ENCODE results near the gene SF3A1.

SF3A1 gene

DNA sequence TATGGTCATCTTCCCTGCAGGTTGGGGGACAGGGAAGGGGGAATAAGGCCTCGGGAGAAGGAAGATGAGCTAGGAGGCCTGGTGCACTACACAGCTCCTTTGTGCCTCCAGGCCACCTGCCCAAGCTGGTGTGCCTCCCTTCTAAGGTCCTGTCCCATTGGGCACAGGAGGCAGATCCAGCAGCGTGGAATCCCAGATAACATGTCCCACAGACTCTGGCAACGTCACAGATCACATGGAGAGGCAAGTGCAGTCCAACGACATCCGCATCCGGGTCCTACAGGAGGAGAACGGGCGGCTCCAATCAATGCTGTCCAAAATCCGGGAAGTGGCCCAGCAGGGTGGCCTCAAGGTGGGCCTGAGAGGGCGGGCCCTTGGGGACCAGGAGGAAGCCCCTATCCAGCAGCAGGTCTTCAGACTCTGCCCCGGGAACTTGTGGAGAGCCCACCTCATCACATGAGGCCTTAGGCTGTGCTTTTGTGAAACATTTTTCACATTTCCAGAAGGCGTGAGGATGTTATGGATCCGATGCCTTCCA lies 18.7 kb upstream of the SF3A1 start:
- ChIA-PET CTCF (interaction anchor here (2.2 to 6.2 kb wide), 3 partner anchors 9 to 87 kb away, joined by 8 to 35 read pairs (median 19); partner anchors contain the start of genes CASTOR1 and RNF215), POLR2A (no interaction called here)
- no peak for TF ChIP-seq CTCF (IDR thresholded peaks at IDR 0.05; ENCODE audit: control extremely low read depth, extremely low read depth, low read depth, missing control alignments)
- DNase-seq (ENCODE audit: extremely low spot score), result no peak

GRCh38 chr22:30373331-30374325 lies 16.9 kb upstream of the SF3A1 start:
- CTCF ChIA-PET, result interaction anchor here (0.8 to 6.2 kb wide), 4 partner anchors 10 to 85 kb away, joined by 5 to 35 read pairs (median 14); partner anchors contain the start of genes CASTOR1 and RNF215
- no peak for DNase-seq (ENCODE audit: extremely low spot score)
- no peak for TF ChIP-seq CTCF (IDR thresholded peaks at IDR 0.05; ENCODE audit: control extremely low read depth, extremely low read depth, low read depth, missing control alignments)
- POLR2A ChIA-PET, result no interaction called here

- POLR2A ChIA-PET, result no interaction called here
- no peak for DNase-seq (ENCODE audit: extremely low spot score)
- TF ChIP-seq CTCF (IDR thresholded peaks at IDR 0.05; ENCODE audit: control extremely low read depth, extremely low read depth, low read depth, missing control alignments), result no peak
- CTCF ChIA-PET, result interaction anchor here (0.8 to 6.2 kb wide), 3 partner anchors 11 to 85 kb away, joined by 5 to 35 read pairs (median 8); partner anchors contain the start of gene RNF215
Observed at GRCh38 chr22:30372915-30373314, 16.2 kb upstream of the SF3A1 start.

- POLR2A ChIA-PET, result no interaction called here
- no peak for TF ChIP-seq CTCF (IDR thresholded peaks at IDR 0.05; ENCODE audit: control extremely low read depth, extremely low read depth, low read depth, missing control alignments)
- CTCF ChIA-PET, result interaction anchor here (1.8 to 6.2 kb wide), 2 partner anchors 16 to 84 kb away, joined by 7 to 35 read pairs; partner anchors contain the start of gene RNF215
Observed at GRCh38 chr22:30371981-30372380, 15.3 kb upstream of the SF3A1 start.

DNA sequence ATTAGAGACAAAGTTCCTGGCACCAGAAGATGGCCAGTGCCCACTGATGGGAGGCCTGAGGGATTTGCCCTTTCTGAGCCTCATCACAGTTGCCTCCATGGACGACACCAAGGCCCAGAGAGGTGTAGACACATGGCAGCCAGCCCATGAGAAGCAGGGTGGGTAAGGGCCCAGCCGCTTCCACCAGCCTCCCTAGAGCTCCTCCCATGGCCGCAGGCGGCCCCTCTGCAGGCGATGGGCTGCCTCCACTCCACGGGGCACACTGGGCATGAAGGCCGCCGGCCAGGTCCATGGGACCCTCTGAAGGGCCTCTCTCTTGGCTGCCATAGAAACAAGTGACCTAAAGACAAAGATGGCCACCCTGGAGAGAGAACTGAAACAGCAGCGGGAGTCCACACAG lies 14.6 kb upstream of the SF3A1 start:
- POLR2A ChIA-PET, result no interaction called here

More at GRCh38 chr22:30371981-30372380, 15.3 kb upstream of the SF3A1 start:
- no peak for DNase-seq (ENCODE audit: extremely low spot score)

More for the DNA sequence above, 14.6 kb upstream of the SF3A1 start:
- TF ChIP-seq CTCF (IDR thresholded peaks at IDR 0.05; ENCODE audit: control extremely low read depth, extremely low read depth, low read depth, missing control alignments), result no peak
- CTCF ChIA-PET, result interaction anchor here (1.8 to 6.2 kb wide), 2 partner anchors 16 to 84 kb away, joined by 7 to 35 read pairs; partner anchors contain the start of gene RNF215
- no peak for DNase-seq (ENCODE audit: extremely low spot score)
